Smooth muscle cell of the brain vasculature (primary cell): Measurements from ENCODE around the gene SFSWAP.
"Not testable (repeated sequence)": the region's sequence is repeated elsewhere in the genome, so short reads cannot be mapped to it uniquely, and the experiment has no call there.

Source experiments
- DNase-seq: peaks from one replicate; pipeline ENCODE4 v3.0.0-alpha.2; 2012; ENCODE audit warnings: low read depth, low spot score

SFSWAP gene

GRCh38 chr12:131758016-131758739 is 47.3 kb downstream of the SFSWAP start:
- no peak for DNase-seq

- no peak for DNase-seq
These were observed 48.3 kb downstream of the SFSWAP start for GRCh38 chr12:131759176-131759575.

GRCh38 chr12:131761638-131762037 is 50.7 kb downstream of the SFSWAP start:
- DNase-seq: no peak

- no peak for DNase-seq
These were observed 53.8 kb downstream of the SFSWAP start for GRCh38 chr12:131764738-131765137.

GRCh38 chr12:131765961-131766360 is 55.1 kb downstream of the SFSWAP start:
- no peak for DNase-seq

DNA sequence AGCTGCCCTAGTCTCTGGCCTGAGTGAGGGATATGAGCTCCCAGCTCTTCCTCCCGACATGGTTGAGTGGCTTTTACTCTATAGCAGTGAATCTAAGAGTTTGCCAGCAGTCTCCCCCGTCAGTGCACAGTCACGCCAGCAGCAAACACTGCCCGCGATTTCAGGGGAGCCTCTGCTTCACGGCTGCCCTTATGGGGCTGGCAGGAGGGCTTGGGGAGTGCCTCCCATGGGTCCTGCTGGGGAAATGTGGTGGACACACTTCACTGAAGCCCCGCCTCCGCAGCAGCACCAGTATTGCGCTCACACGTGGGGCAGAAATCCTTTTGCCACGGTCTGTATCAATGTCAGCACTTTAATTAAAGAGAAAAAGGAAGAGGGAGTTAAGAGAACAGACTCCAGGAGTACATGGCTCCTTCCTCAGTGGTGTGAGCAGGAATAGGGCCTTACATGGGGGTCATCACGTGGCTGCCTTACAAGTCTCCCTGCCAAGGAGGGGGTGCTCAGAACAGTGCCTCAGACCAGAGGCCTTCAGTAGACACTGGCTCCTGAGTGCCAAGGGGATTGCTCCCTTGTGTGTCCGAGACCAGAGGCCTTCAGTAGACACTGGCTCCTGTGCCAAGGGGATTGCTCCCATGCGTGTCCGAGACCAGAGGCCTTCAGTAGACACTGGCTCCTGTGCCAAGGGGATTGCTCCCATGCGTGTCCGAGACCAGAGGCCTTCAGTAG is 55.7 kb downstream of the SFSWAP start:
- DNase-seq: no peak

- DNase-seq: no peak
These were observed 59.2 kb downstream of the SFSWAP start for GRCh38 chr12:131770120-131770519.

GRCh38 chr12:131771965-131772364 is 61.1 kb downstream of the SFSWAP start:
- DNase-seq: no peak

- no peak for DNase-seq
These were observed 62.8 kb downstream of the SFSWAP start for GRCh38 chr12:131773582-131774221.

- DNase-seq: no peak
These were observed 63.9 kb downstream of the SFSWAP start for GRCh38 chr12:131774576-131775391.

- DNase-seq: no peak
These were observed 64.7 kb downstream of the SFSWAP start for GRCh38 chr12:131775392-131776236.

GRCh38 chr12:131776237-131776889 is 65.5 kb downstream of the SFSWAP start:
- no peak for DNase-seq

- DNase-seq: not testable (repeated sequence)
These were observed 66.4 kb downstream of the SFSWAP start for GRCh38 chr12:131777269-131777668.

GRCh38 chr12:131779027-131779426 is 68.1 kb downstream of the SFSWAP start:
- no peak for DNase-seq

GRCh38 chr12:131782061-131782460 is 71.2 kb downstream of the SFSWAP start:
- no peak for DNase-seq

DNA sequence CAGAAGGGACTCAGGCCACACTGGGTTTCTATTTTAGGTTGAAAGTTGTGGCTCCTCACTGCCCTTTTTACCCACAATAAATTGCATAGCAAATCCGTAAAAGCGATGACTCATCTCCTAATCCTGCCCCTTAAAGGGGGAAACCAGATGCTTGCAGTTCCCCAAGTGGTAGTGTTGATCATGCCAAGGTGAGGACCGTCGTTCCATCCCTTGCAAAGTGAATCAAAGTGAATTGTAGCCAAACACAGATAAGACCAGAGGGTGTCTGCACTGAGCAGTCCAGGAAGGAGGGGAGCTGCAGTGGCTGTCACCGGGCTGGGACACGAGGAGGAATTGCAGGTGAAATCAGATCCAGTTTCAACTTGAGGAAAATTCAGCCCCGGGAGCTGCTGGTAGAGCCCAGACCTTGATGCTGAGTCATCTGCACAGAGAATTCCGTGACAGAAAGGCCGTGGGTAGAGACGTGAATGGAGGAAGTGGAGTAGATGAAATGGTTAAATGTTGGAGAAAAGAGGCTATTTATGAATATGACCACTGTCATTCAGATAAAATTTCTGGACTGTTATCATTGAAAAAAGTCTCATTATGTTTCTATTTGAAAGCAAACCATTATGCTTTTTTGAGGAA is 73.1 kb downstream of the SFSWAP start:
- peak; percentile 13 for DNase-seq

DNA sequence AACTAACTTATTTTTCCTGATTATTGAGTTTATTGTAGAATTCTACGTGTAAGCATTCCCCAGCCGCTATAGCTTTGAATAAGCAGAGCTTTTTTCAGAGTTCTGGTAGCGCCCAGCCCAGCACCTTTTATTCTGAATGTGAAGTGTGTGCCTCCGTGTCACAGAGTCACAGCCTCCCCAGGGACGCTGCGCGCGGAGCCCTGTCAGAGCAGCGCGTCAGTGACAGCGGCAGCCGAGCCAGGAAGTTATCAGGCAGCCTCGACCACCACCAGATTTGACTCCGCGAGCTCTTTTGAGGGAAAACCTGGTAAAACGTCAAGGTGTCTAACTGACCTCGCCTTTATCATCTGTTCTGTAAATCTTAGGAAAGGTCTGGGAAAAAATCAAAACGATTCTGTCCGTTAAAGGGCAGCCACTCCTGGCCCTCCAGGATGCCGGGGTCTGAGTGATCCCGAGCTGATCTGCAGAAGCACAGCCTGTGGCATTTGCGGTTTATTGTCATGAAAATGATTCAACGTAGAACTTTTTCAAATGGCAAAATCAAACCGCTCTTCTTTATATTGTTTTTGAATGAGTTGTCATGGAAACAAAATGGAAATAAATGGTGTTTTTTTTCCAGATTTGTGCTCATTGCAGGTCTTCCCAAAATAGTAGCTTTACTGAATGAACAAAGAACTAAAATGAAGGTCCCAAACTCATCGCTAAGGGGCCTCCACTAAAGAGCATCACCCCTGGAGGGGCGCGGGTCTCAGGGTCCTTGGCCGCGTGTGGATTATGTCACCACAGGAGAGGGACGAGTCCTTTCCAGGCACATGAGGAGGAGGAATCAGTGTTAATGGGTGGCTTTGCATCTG is 74.2 kb downstream of the SFSWAP start:
- no peak for DNase-seq

GRCh38 chr12:131785763-131786330 is 75.0 kb downstream of the SFSWAP start:
- no peak for DNase-seq

- DNase-seq: no peak
These were observed 75.4 kb downstream of the SFSWAP start for GRCh38 chr12:131786331-131786730.
